Fibroblast of lung (primary cell): Measurements from ENCODE around the gene CERCAM. TPM values are rescaled to one million over a fixed set of nuclear protein-coding genes. Genes with fewer than 3 reads are reported as not detected.
"Not testable (repeated sequence)": the region's sequence is repeated elsewhere in the genome, so short reads cannot be mapped to it uniquely, and the experiment has no call there.

ENCODE experiments used
- DNase-seq, 2 donors: peaks; one replicate each; pipeline versions ENCODE4 v3.0.0 to v3.0.0-alpha.2; 2010; ENCODE audit warnings: low read depth in 2 of 2
- H2AFZ ChIP-seq: 2 replicates; pipeline ENCODE4 v1.5.1; 2012; ENCODE audit warnings: low read length, control low read depth, inconsistent platforms
- H3K27ac ChIP-seq: 2 replicates; pipeline ENCODE4 v1.5.1; 2011; ENCODE audit warnings: low read length, control low read depth; ENCODE audit not compliant: insufficient read depth
- H3K27me3 ChIP-seq: 2 replicates; pipeline ENCODE4 v1.5.1; 2011; ENCODE audit warnings: mild to moderate bottlenecking, low read length; ENCODE audit not compliant: control insufficient read depth, insufficient read depth
- H3K36me3 ChIP-seq: 2 replicates; pipeline ENCODE4 v1.5.1; 2011; ENCODE audit warnings: low read length; ENCODE audit not compliant: control insufficient read depth, insufficient read depth
- H3K4me1 ChIP-seq: 2 replicates; pipeline ENCODE4 v1.5.1; 2011; ENCODE audit warnings: low read length; ENCODE audit not compliant: control insufficient read depth, insufficient read depth; ENCODE audit errors: extremely low read depth
- H3K4me2 ChIP-seq: 2 replicates; pipeline ENCODE4 v1.5.1; 2011; ENCODE audit warnings: low read length, control low read depth; ENCODE audit not compliant: insufficient read depth; ENCODE audit errors: extremely low read depth
- H3K4me3 ChIP-seq, 4 experiments: fragments of 200-600 bp in 1 of 4; sonication (generic) in 1 of 4; replicated peaks in 1 of 4; 2 replicates each; pipeline ENCODE4 v1.5.1; 2011 to 2016; ENCODE audit warnings: low read length in 4 of 4, low read depth in 3 of 4, mild to moderate bottlenecking in 3 of 4, control low read depth in 2 of 4, inconsistent platforms in 1 of 4, mixed read lengths in 1 of 4; ENCODE audit not compliant: insufficient read depth in 1 of 4; ENCODE audit errors: control extremely low read depth in 1 of 4
- H3K79me2 ChIP-seq: 2 replicates; pipeline ENCODE4 v1.5.1; 2012; ENCODE audit warnings: mild to moderate bottlenecking, low read length, inconsistent platforms; ENCODE audit not compliant: control insufficient read depth, insufficient read depth
- H3K9ac ChIP-seq: 2 replicates; pipeline ENCODE4 v1.5.1; 2011; ENCODE audit warnings: mild to moderate bottlenecking, low read length, control low read depth; ENCODE audit not compliant: insufficient read depth
- H3K9me3 ChIP-seq: 2 replicates; pipeline ENCODE4 v1.5.1; 2012; ENCODE audit warnings: low read depth, low read length; ENCODE audit not compliant: control insufficient read depth, insufficient read depth
- H4K20me1 ChIP-seq: 2 replicates; pipeline ENCODE4 v1.5.1; 2011; ENCODE audit warnings: low read length; ENCODE audit not compliant: control insufficient read depth, insufficient read depth; ENCODE audit errors: extremely low read depth
- EZH2 ChIP-seq: IDR thresholded peaks from 2 replicates; pipeline ENCODE4 v1.5.1; 2012; ENCODE audit warnings: low read length, control low read depth, mild to moderate bottlenecking; ENCODE audit errors: missing control alignments
- polyA plus RNA-seq, 2 donors: library from polyadenylated mRNA; depleted of rRNA in 1 of 2; stranded (reverse) in 1 of 2; unstranded in 1 of 2; fragments of >200 nt; gene quantifications; 2 replicates each; pipeline ENCODE4 v1.2.1, GENCODE V29; 2011 to 2012; ENCODE audit warnings: missing spikeins in 1 of 2
- total RNA-seq: library from RNA; depleted of rRNA; stranded (reverse); fragments of >200 nt; gene quantifications from 2 replicates; pipeline ENCODE4 v1.2.1, GENCODE V29; 2014
- TF ChIP-seq, protein P1 (sequence below), 2 donors: IDR thresholded peaks in 1 of 2; conservative IDR thresholded peaks in 1 of 2; 1 replicate in 1 of 2; 2 replicates in 1 of 2; pipeline ENCODE4 v1.5.1; 2011 to 2012; ENCODE audit warnings: low read length in 2 of 2, control low read depth in 1 of 2, inconsistent platforms in 1 of 2, low read depth in 1 of 2, mild to moderate bottlenecking in 1 of 2

The CERCAM gene
- total and polyA plus RNA-seq, 2 donors (not counting 1 experiment from before 2014, with no cell fraction given) = 64.2 to 90.5 TPM

DNA sequence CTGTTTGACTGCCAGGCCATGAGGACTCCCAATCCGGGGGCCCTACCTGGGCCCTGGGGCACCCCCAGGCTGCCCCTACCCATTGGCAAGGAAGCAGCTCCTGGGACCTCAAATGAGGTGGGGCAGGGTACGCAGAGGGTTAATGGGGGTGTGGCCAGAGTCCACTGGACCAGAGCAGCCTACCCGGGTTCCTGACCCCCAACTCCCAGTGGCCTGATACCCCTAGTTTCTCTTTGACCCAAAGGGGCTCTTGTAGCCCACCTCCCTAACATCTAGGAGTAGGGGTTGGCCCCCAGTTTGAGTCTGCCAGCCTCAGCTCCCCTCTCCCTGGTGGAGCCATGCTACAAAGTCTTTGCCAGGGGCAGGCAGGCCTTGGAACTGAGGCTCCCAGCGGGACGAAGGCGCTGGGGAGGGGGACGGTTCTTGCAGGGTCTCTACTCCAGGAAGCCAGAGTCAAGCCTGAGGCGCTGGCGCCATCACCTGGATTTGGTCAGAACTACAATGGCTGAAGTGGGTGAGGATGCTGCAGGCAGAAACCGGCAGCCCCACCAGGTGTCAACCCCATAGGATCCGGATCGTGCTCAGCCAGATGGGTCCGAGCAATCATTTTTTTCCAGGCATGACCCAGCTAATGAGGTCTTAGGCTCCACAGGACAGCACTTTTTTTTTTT, 8.4 kb upstream of the CERCAM start:
- Histone ChIP-seq H3K27ac (no peak overlapping the region), H3K27me3 (peaks cover 12% of the 10 kb centered on the region), H3K36me3 (no peaks in the 10 kb centered on the region), H3K4me2 (no peak overlapping the region), H3K4me3 (no peak overlapping the region), H3K9ac (no peak overlapping the region), H3K4me1 (no peaks in the 10 kb centered on the region), H3K9me3 (no peaks in the 10 kb centered on the region), H2AFZ (no peak overlapping the region), H4K20me1 (no peaks in the 10 kb centered on the region), H3K79me2 (no peaks in the 10 kb centered on the region)
- peak; percentile 16 to 40 for DNase-seq
- TF ChIP-seq EZH2 = no peak
- TF ChIP-seq, protein P1, sequence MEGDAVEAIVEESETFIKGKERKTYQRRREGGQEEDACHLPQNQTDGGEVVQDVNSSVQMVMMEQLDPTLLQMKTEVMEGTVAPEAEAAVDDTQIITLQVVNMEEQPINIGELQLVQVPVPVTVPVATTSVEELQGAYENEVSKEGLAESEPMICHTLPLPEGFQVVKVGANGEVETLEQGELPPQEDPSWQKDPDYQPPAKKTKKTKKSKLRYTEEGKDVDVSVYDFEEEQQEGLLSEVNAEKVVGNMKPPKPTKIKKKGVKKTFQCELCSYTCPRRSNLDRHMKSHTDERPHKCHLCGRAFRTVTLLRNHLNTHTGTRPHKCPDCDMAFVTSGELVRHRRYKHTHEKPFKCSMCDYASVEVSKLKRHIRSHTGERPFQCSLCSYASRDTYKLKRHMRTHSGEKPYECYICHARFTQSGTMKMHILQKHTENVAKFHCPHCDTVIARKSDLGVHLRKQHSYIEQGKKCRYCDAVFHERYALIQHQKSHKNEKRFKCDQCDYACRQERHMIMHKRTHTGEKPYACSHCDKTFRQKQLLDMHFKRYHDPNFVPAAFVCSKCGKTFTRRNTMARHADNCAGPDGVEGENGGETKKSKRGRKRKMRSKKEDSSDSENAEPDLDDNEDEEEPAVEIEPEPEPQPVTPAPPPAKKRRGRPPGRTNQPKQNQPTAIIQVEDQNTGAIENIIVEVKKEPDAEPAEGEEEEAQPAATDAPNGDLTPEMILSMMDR (conservative IDR thresholded peaks at IDR 0.05 in 1 of 2, IDR thresholded peaks at IDR 0.05 in 1 of 2; ENCODE audit: low read depth in 1 of 2, low read length in 2 of 2) = peak; percentile 48 to 59

DNA sequence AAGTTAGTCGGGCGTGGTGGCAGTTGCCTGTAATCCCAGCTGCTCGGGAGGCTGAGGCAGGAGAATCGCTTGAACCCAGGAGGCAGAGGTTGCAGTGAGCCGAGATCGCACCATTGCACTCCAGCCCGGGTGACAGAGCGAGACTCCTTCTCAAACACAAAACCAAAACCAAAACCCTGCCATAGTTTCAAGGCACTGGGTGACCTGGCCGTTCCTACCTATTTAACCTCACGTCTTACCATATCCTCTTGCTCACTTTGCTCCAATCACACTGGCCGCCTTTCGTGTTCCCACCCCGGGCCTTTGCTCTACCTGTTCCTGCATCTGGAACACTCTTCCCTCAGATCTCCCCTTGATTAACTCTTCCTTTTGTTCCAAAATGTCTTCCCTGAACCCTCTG, 6.9 kb upstream of the CERCAM start:
- not testable (repeated sequence) for H3K4me1 ChIP-seq, H3K9ac ChIP-seq, H3K27ac ChIP-seq, H3K4me2 ChIP-seq, H3K36me3 ChIP-seq, H2AFZ ChIP-seq, H4K20me1 ChIP-seq, DNase-seq, H3K4me3 ChIP-seq, H3K9me3 ChIP-seq, H3K79me2 ChIP-seq
- peaks cover 12% of the 10 kb centered on the region for H3K27me3 ChIP-seq

DNA sequence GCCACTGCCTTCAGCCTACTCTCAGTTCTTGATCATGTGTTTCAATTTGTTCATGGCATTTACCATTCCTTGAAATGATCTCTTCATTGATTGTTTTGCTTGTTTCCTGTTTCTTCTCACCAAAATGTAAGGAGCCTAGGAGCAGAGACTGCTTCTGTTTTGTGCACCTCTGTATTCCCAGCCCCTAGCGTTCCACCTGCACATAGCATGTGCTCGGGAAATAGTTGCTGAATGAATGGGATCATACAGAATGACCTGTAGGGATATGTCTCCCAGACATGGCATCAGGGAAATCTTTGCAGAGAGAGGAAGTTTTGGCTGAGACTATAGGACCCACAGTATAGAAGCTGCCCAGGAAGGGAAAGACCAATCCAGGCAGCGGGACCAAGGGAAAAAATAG, 6.2 kb upstream of the CERCAM start:
- DNase-seq = no peak
- TF ChIP-seq, protein P1 (conservative IDR thresholded peaks at IDR 0.05 in 1 of 2, IDR thresholded peaks at IDR 0.05 in 1 of 2; ENCODE audit: low read depth in 1 of 2, low read length in 2 of 2) = no peak
- TF ChIP-seq EZH2 = no peak
- Histone ChIP-seq H3K9ac (no peak overlapping the region), H3K27ac (no peak overlapping the region), H3K79me2 (no peaks in the 10 kb centered on the region), H3K9me3 (no peaks in the 10 kb centered on the region), H3K4me2 (no peak overlapping the region), H3K27me3 (peaks cover 12% of the 10 kb centered on the region), H3K4me1 (peaks cover 5% of the 10 kb centered on the region), H3K4me3 (no peak overlapping the region), H4K20me1 (no peaks in the 10 kb centered on the region), H2AFZ (no peak overlapping the region), H3K36me3 (no peaks in the 10 kb centered on the region)
